Activated T-cell treated with anti-CD3 and anti-CD28 coated beads, Interleukin-2, amount 50 U/mL, for 24 hours (primary cell): ENCODE data around the gene YEATS2.
A peak's percentile ranks its signal among the peaks of the same experiment; 100 is the strongest.

ENCODE experiments used
- DNase-seq: peaks from one replicate; pipeline ENCODE4 v3.0.0-alpha.2; 2020
- H3K27ac Mint-ChIP-seq: 2 replicates; pipeline ENCODE4 v1.8.0; 2020; ENCODE audit warnings: mild to moderate bottlenecking, mixed read lengths
- H3K27me3 Mint-ChIP-seq: 2 replicates; pipeline ENCODE4 v1.8.0; 2020; ENCODE audit warnings: mixed read lengths
- H3K36me3 Mint-ChIP-seq: 2 replicates; pipeline ENCODE4 v1.8.0; 2020; ENCODE audit warnings: low read depth, mixed read lengths
- H3K4me1 Mint-ChIP-seq: 2 replicates; pipeline ENCODE4 v1.8.0; 2020; ENCODE audit warnings: low read depth, mixed read lengths
- H3K4me3 Mint-ChIP-seq: 2 replicates; pipeline ENCODE4 v1.8.0; 2020; ENCODE audit warnings: mild to moderate bottlenecking, moderate library complexity, mixed read lengths
- H3K9me3 Mint-ChIP-seq: 2 replicates; pipeline ENCODE4 v1.8.0; 2020; ENCODE audit warnings: mixed read lengths

Gene YEATS2

DNA sequence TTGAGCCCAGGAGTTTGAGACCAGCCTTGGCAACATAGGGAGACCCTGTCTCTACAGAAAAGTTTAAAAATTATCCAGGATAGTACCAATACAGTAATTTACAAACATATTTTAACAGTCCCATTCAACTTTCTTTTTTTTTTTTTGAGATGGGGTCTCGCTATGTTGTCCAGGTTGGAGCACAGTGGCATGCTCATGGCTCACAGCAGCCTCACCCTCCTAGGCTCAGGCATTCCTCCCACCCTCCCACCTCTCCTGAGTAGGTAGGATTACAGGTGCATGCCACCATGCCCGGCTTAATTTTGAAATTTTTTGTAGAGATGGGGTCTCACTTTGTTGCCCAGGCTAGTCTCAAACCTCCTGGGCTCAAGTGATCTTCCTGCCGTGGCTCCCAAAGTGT, 140.3 kb downstream of the YEATS2 start:
- Mint-ChIP-seq H3K4me1 (peaks cover 3% of the 10 kb centered on the region), H3K4me3 (no peak overlapping the region), H3K9me3 (no peaks in the 10 kb centered on the region), H3K36me3 (peaks cover 80% of the 10 kb centered on the region), H3K27ac (peak overlapping the region; percentile 53), H3K27me3 (no peaks in the 10 kb centered on the region)
- no peak for DNase-seq

DNA sequence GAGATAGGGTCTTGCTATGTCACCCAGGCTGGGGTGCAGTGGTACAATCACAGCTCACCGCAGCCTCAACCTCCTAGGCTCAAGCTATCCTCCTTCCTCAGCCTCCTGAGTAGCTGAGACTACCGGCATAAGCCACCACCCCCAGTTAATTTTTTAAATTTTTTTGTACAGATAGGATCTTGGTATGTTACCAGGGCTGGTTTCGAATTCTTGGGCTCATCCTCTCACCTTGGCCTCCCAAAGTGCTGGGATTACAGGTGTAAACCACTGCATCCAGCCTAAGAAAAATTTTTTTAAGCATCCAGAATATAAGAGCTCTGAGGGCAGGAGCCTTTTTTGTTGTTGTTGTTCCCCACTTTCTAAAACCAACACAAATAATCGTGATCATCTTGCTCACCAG, 142.2 kb downstream of the YEATS2 start:
- no peaks in the 10 kb centered on the region for H3K9me3 Mint-ChIP-seq
- H3K4me1 Mint-ChIP-seq, result peaks cover 8% of the 10 kb centered on the region
- H3K36me3 Mint-ChIP-seq, result peaks cover 76% of the 10 kb centered on the region
- no peak overlapping the region for H3K27ac Mint-ChIP-seq
- no peak overlapping the region for H3K4me3 Mint-ChIP-seq
- H3K27me3 Mint-ChIP-seq, result no peaks in the 10 kb centered on the region
- DNase-seq, result no peak

DNA sequence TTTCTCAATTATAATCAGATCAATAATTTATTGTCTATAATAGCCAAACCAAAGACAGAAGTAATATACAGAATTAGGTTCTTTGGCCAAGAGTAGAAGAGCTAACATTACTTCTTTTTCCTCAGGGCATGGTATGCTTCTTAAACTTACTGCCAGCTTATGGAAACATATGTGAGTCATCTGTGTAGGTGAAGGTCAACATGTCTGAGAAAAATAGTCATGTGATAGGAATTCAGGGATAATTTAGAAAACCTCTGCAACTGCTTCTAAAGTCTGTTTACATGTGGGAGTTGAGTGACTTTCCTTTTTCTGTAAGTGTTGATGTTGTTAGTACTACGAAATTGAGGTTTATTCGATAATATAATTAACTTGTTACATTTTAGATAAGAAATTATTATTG, 147.0 kb downstream of the YEATS2 start:
- peaks cover 16% of the 10 kb centered on the region for H3K4me1 Mint-ChIP-seq
- H3K4me3 Mint-ChIP-seq, result no peak overlapping the region
- H3K27me3 Mint-ChIP-seq, result no peaks in the 10 kb centered on the region
- no peak for DNase-seq
- H3K9me3 Mint-ChIP-seq, result no peaks in the 10 kb centered on the region
- H3K36me3 Mint-ChIP-seq, result peaks cover 82% of the 10 kb centered on the region
- H3K27ac Mint-ChIP-seq, result peak overlapping the region; percentile 29

DNA sequence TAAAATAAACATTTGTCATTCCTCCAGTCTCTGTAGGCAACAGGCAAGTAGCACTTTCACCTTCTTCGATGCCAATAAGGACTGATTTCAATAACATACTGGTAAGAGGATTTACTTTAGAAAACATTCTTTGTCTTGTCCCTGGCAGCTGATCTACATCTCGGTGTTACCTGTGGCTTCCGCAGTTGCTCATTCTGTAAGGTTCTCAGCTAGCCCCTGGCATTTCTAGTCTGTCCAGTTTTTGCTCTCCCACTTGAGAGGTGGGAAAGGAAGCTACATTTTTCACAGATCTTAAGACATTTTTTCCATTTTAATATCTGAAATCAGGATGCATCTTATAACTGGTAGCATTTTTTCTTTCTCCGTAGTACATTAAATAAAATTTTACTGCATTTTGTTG, 147.5 kb downstream of the YEATS2 start:
- Mint-ChIP-seq H3K36me3 (peaks cover 81% of the 10 kb centered on the region), H3K27me3 (no peaks in the 10 kb centered on the region)

DNA sequence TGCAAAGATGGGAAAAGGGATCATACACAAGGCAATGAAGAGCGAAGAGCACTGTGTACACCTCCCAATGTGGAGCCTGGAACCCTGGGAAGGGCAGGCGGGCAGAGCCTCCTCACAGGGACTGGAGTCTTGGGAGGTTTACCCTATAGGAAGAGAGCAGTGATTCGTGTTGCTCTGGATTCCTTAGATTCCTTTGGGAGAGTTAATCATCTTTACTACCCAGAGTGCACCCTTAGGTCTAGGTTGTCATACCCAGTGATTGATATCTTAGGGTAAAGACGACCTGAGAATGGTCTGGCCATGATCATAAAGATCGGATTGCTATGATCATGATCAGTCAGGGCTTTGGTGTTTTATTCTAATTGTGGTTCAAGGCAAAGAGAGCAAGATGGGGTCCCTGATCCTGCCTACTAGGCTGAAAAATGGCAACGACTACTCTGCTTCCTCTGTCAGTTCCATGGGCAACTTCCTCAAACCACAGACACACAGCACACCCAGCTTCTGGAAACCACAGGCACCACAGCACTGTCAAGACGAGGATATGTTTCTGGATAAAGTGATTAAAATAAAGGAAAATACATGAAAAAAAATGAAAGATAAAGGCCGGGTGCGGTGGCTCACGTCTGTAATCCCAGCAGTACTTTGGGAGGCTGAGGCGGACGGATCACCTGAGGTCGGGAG, 148.2 kb downstream of the YEATS2 start:
- peaks cover 83% of the 10 kb centered on the region for H3K36me3 Mint-ChIP-seq
- no peaks in the 10 kb centered on the region for H3K27me3 Mint-ChIP-seq
- peaks cover 16% of the 10 kb centered on the region for H3K4me1 Mint-ChIP-seq
- no peaks in the 10 kb centered on the region for H3K9me3 Mint-ChIP-seq
- H3K4me3 Mint-ChIP-seq, result no peak overlapping the region
- peak overlapping the region; percentile 23 for H3K27ac Mint-ChIP-seq
- DNase-seq, result no peak

More for the DNA sequence above, 147.5 kb downstream of the YEATS2 start:
- H3K4me3 Mint-ChIP-seq, result no peak overlapping the region
- peak overlapping the region; percentile 23 for H3K27ac Mint-ChIP-seq
- no peak for DNase-seq
- H3K9me3 Mint-ChIP-seq, result no peaks in the 10 kb centered on the region
- peaks cover 16% of the 10 kb centered on the region for H3K4me1 Mint-ChIP-seq

DNA sequence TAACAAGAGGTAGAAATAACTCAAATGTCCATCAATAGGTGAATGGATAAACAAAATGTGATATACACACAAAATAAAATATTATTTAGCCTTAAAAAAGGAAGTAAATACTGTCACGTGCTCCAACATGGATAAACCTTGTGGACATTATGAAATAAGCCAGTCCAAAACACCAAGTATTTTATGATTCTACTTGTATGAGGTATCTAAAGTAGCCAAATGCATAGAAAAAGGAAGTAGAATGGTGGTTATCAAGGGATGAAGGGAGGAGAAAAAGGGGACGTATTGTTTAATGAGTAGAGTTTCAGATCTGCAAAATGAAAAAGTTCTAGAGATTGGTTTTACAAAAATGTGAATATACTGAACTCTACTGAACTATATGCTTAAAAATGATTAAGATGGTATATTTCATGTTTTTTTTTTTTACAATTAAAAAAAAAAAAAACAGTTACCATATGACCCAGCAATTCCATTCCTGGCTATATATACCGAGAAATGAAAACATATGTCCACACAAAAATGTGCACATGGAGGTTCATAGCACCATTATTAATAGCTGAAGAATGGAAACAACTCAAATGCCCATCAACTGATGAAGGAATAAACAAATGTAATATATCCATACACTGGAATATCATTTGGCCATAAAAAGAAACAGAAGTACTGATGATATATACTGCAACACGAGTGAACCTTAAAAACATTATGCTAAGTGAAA, 156.9 kb downstream of the YEATS2 start:
- Mint-ChIP-seq H3K27ac (no peak overlapping the region), H3K4me1 (peaks cover 9% of the 10 kb centered on the region), H3K9me3 (no peaks in the 10 kb centered on the region), H3K27me3 (no peaks in the 10 kb centered on the region), H3K36me3 (peaks cover 87% of the 10 kb centered on the region), H3K4me3 (no peak overlapping the region)
- no peak for DNase-seq

DNA sequence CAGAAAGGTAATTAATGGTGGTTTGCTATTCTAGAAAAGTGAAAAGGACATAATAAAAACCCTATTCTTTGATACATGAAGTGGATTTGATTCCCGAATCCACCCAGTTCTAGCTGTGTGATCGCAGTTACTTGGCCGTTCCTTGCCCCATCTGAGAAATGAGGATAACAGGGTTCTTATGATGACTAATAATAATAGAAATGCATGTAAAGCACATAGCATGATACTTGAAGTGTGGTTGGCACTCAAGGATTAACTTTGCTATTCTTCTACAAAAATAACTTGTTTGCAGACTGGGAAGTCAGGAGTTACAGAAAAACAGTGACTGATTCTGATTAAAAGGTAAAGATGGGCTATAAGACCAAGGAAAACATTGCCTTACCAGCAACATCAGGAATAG, 160.3 kb downstream of the YEATS2 start:
- Mint-ChIP-seq H3K27me3 (no peaks in the 10 kb centered on the region), H3K4me3 (no peak overlapping the region), H3K27ac (no peak overlapping the region), H3K36me3 (peaks cover 87% of the 10 kb centered on the region), H3K4me1 (peaks cover 9% of the 10 kb centered on the region), H3K9me3 (no peaks in the 10 kb centered on the region)
- no peak for DNase-seq
